Middle frontal gyrus (tissue), 1 donor: ENCODE data around the gene UTP4.
A peak's percentile ranks its signal among the peaks of the same experiment; 100 is the strongest.

ENCODE experiments used
- DNase-seq: peaks from one replicate; pipeline ENCODE4 v3.0.0-alpha.2; 2015; ENCODE audit warnings: low spot score; ENCODE audit errors: extremely low spot score

The UTP4 gene

GRCh38 chr16:69176033-69176800, 43.8 kb downstream of the UTP4 start:
- DNase-seq, result no peak

GRCh38 chr16:69179328-69180010, 47.0 kb downstream of the UTP4 start:
- DNase-seq, result no peak

GRCh38 chr16:69180011-69180338, 47.5 kb downstream of the UTP4 start:
- no peak for DNase-seq

GRCh38 chr16:69182730-69183416, 50.4 kb downstream of the UTP4 start:
- DNase-seq, result no peak

GRCh38 chr16:69186642-69187445, 54.4 kb downstream of the UTP4 start, which contains the start of gene SNTB2:
Gene SNTB2, plus strand, starts transcription at chr16:69187164. Its CDS starts 3 bp downstream, at chr16:69187167.
- DNase-seq, result peak; percentile 83

GRCh38 chr16:69187446-69188235, 55.2 kb downstream of the UTP4 start:
- no peak for DNase-seq

GRCh38 chr16:69188236-69188549, 55.7 kb downstream of the UTP4 start:
- no peak for DNase-seq

- DNase-seq, result no peak
Measured at GRCh38 chr16:69188716-69189115, 56.3 kb downstream of the UTP4 start.

GRCh38 chr16:69190046-69190588, 57.7 kb downstream of the UTP4 start:
- no peak for DNase-seq

GRCh38 chr16:69190598-69190997, 58.1 kb downstream of the UTP4 start:
- no peak for DNase-seq

- no peak for DNase-seq
Measured at GRCh38 chr16:69191136-69191535, 58.7 kb downstream of the UTP4 start.

GRCh38 chr16:69193855-69194254, 61.4 kb downstream of the UTP4 start:
- no peak for DNase-seq

- DNase-seq, result no peak
Measured at GRCh38 chr16:69194488-69194887, 62.0 kb downstream of the UTP4 start.

GRCh38 chr16:69195369-69196029, 63.0 kb downstream of the UTP4 start:
- peak; percentile 54 for DNase-seq

GRCh38 chr16:69197573-69197972, 65.1 kb downstream of the UTP4 start:
- DNase-seq, result no peak

- no peak for DNase-seq
Measured at GRCh38 chr16:69199382-69199781, 66.9 kb downstream of the UTP4 start.

- no peak for DNase-seq
Measured at GRCh38 chr16:69201291-69201690, 68.8 kb downstream of the UTP4 start.

GRCh38 chr16:69201787-69202186, 69.3 kb downstream of the UTP4 start:
- DNase-seq, result no peak

GRCh38 chr16:69204172-69204571, 71.7 kb downstream of the UTP4 start:
- DNase-seq, result no peak

- no peak for DNase-seq
Measured at GRCh38 chr16:69209735-69210134, 77.3 kb downstream of the UTP4 start.
